Chondrocyte (in vitro differentiated cells): ENCODE measurements around the gene PKIB. TPM values are rescaled to one million over a fixed set of nuclear protein-coding genes. Genes with fewer than 3 reads are reported as not detected.
A peak's percentile ranks its signal among the peaks of the same experiment; 100 is the strongest.

Experiments
- DNase-seq: peaks from one replicate; pipeline ENCODE4 v3.0.0; 2021; ENCODE audit warnings: mixed read lengths, low spot score
- H3K27ac Mint-ChIP-seq: one replicate; pipeline ENCODE4 v1.8.0; 2021; ENCODE audit warnings: mild to moderate bottlenecking, moderate library complexity, mixed read lengths; ENCODE audit not compliant: unreplicated experiment
- H3K27me3 Mint-ChIP-seq: 2 replicates; pipeline ENCODE4 v1.8.0; 2021; ENCODE audit warnings: low read depth, mixed read lengths
- H3K36me3 Mint-ChIP-seq: 2 replicates; pipeline ENCODE4 v1.8.0; 2021; ENCODE audit warnings: low read depth, mixed read lengths
- H3K4me1 Mint-ChIP-seq: 2 replicates; pipeline ENCODE4 v1.8.0; 2021; ENCODE audit warnings: low read depth, mild to moderate bottlenecking, mixed read lengths
- H3K4me3 Mint-ChIP-seq: one replicate; pipeline ENCODE4 v1.8.0; 2021; ENCODE audit warnings: mild to moderate bottlenecking, moderate library complexity, mixed read lengths; ENCODE audit not compliant: unreplicated experiment
- H3K9me3 Mint-ChIP-seq: 2 replicates; pipeline ENCODE4 v1.8.0; 2021; ENCODE audit warnings: low read depth, mixed read lengths
- CTCF ChIP-seq: fragments of 200-600 bp; sonication (generic); IDR thresholded peaks from 2 replicates; pipeline ENCODE4 v1.5.0; 2021; ENCODE audit warnings: antibody characterized with exemption, mild to moderate bottlenecking, moderate library complexity
- total RNA-seq: library from RNA; stranded (reverse); gene quantifications from 3 replicates; pipeline ENCODE4 v1.2.1, GENCODE V29; 2021

PKIB gene
- total RNA-seq, 1 donor from 2014 or later = 44.3 TPM

- Mint-ChIP-seq H3K36me3 (peaks cover 1% of the 10 kb centered on the region), H3K4me3 (no peak overlapping the region), H3K27ac (peak overlapping the region; percentile 81), H3K9me3 (no peaks in the 10 kb centered on the region), H3K4me1 (peaks cover 40% of the 10 kb centered on the region), H3K27me3 (no peaks in the 10 kb centered on the region)
- TF ChIP-seq CTCF = no peak
- DNase-seq = no peak
Observed at GRCh38 chr6:122696079-122696478, 85.9 kb downstream of the PKIB start.

GRCh38 chr6:122696853-122697252 lies 86.6 kb downstream of the PKIB start:
- H3K9me3 Mint-ChIP-seq = no peaks in the 10 kb centered on the region
- H3K36me3 Mint-ChIP-seq = peaks cover 1% of the 10 kb centered on the region
- H3K27ac Mint-ChIP-seq = peak overlapping the region; percentile 81
- peaks cover 36% of the 10 kb centered on the region for H3K4me1 Mint-ChIP-seq
- no peaks in the 10 kb centered on the region for H3K27me3 Mint-ChIP-seq
- no peak for TF ChIP-seq CTCF
- H3K4me3 Mint-ChIP-seq = no peak overlapping the region
- no peak for DNase-seq

DNA sequence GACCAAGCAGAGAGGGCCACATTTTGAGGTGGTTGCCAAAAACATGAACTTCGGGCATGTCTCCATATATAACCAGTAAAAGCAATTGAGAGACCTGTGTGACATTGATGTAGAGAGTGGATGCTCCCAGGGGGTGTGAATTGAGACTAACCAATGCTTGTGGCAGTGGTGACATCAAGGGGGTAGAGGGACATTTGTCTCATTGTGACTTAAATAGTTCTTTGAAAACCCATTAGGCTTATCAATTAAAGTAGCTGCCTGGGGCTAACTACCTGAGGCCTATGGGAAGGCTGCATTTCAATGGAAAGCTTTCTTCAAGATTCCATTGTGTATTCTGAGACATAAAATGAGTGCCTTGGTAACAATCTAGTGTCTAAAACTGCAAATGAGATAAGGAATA lies 87.3 kb downstream of the PKIB start:
- Mint-ChIP-seq H3K27ac (no peak overlapping the region), H3K4me1 (peaks cover 31% of the 10 kb centered on the region), H3K36me3 (no peaks in the 10 kb centered on the region)

DNA sequence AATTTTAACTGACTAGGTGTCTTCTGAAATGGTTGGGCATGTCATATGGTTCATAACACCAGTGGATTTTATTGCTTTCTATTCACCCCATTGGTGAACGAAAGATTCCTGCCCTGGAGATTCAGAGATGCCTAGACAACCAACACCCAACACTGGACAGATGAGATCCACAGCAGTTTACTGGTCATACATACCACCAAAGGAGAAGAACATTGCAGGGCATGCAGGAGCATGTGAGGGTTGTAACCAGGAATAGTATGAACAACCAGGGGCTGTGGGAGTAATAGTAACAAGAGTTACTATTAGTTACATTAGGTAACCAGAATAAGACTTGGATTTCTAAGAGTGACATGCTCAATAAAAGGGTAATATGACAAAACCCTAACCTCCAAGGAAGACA lies 91.5 kb downstream of the PKIB start:
- Mint-ChIP-seq H3K4me3 (no peak overlapping the region), H3K36me3 (no peaks in the 10 kb centered on the region), H3K9me3 (peaks cover 2% of the 10 kb centered on the region), H3K4me1 (peaks cover 15% of the 10 kb centered on the region), H3K27ac (no peak overlapping the region), H3K27me3 (no peaks in the 10 kb centered on the region)
- no peak for TF ChIP-seq CTCF
- no peak for DNase-seq

More for the DNA sequence above, 87.3 kb downstream of the PKIB start:
- no peaks in the 10 kb centered on the region for H3K9me3 Mint-ChIP-seq
- H3K4me3 Mint-ChIP-seq = no peak overlapping the region
- no peak for DNase-seq
- no peak for TF ChIP-seq CTCF
- H3K27me3 Mint-ChIP-seq = no peaks in the 10 kb centered on the region

DNA sequence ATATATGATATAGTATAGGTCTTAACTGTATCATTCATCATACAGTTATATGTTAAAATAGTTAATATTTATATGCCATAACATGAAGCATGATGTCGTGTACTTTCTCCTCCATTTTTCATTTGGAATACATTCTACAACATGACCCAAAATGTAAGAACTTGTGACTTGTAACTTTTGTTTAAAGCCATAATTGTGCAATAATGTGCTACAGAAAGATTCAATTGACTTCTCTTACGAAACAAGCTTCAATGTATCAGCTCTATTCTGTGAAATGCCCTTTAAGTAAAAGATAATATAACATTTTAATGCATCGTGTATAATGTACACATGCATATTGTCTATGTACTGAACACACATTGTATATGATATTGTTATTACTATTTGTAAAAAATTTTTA lies 92.6 kb downstream of the PKIB start:
- Mint-ChIP-seq H3K9me3 (peaks cover 2% of the 10 kb centered on the region), H3K4me1 (peaks cover 5% of the 10 kb centered on the region), H3K27ac (no peak overlapping the region), H3K27me3 (no peaks in the 10 kb centered on the region), H3K36me3 (no peaks in the 10 kb centered on the region), H3K4me3 (no peak overlapping the region)
- DNase-seq = no peak
- TF ChIP-seq CTCF = no peak
